ACC112 (cell line): Measurements from ENCODE around the gene ERAL1.

Source experiments
- H2AFZ ChIP-seq: fragments of 200-600 bp; sonication (generic); one replicate; pipeline ENCODE4 v1.6.0; 2017; ENCODE audit warnings: antibody characterized with exemption, low read length; ENCODE audit not compliant: unreplicated experiment
- H3K27ac ChIP-seq: fragments of 200-600 bp; sonication (generic); 2 replicates; pipeline ENCODE4 v1.5.1; 2014; ENCODE audit warnings: low read depth, mild to moderate bottlenecking, antibody characterized with exemption, low read length, moderate library complexity
- H3K27me3 ChIP-seq: fragments of 200-600 bp; sonication (generic); 2 replicates; pipeline ENCODE4 v1.6.1; 2014; ENCODE audit warnings: mild to moderate bottlenecking, antibody characterized with exemption, low read length, moderate library complexity, mixed read lengths; ENCODE audit not compliant: insufficient read depth
- H3K36me3 ChIP-seq: fragments of 200-600 bp; sonication (generic); 2 replicates; pipeline ENCODE4 v1.6.1; 2016; ENCODE audit warnings: mild to moderate bottlenecking, antibody characterized with exemption, low read length, moderate library complexity, mixed read lengths; ENCODE audit not compliant: insufficient read depth
- H3K4me1 ChIP-seq: fragments of 200-600 bp; sonication (generic); one replicate; pipeline ENCODE4 v1.6.1; 2016; ENCODE audit warnings: low read length, mixed read lengths; ENCODE audit not compliant: insufficient read depth, unreplicated experiment, control insufficient read depth
- H3K4me3 ChIP-seq: fragments of 200-600 bp; sonication (generic); 2 replicates; pipeline ENCODE4 v1.5.1; 2014; ENCODE audit warnings: mild to moderate bottlenecking, low read depth, low read length
- H3K79me2 ChIP-seq: fragments of 200-600 bp; sonication (generic); one replicate; pipeline ENCODE4 v1.6.0; 2016; ENCODE audit warnings: low read length; ENCODE audit not compliant: control insufficient read depth, unreplicated experiment, insufficient read depth

ERAL1 gene

DNA sequence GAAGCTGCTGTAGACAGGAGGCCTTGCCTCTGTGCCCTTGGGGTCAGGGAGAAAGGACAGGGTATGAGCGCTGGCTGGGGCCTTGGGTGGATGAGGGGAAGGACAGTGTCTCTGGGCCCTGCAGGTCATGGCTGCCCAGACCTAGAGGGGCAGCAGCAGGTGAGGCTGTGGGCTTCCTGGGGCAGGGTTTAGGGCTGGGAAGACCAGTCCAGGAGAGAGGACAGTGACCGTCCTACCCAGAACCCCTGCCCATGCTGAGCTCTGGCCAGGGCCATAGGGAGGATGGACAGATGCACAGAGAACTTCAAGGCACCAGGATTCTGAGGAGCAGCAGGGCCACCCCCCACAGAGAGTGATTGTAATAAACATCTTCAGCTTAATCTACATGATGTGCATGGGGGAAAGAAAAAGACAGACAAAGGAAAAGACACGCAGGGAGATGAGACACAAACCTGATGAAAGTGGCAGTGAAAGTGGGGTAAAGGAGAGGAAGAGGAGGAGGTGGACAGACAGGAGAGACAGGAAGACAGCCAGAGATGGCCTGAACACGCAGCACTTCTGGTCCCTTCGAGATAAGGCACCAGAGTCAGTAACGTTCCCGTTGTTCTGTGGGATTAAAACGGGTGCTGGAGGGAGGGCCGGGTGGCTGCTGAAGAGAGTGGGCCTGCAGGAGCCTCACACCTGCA is 25.2 kb downstream of the ERAL1 start:
- Histone ChIP-seq H3K27ac (no peak overlapping the region), H3K4me1 (peaks cover 4% of the 10 kb centered on the region), H3K79me2 (no peaks in the 10 kb centered on the region), H3K27me3 (no peaks in the 10 kb centered on the region), H2AFZ (no peak overlapping the region), H3K36me3 (no peaks in the 10 kb centered on the region), H3K4me3 (no peak overlapping the region)

DNA sequence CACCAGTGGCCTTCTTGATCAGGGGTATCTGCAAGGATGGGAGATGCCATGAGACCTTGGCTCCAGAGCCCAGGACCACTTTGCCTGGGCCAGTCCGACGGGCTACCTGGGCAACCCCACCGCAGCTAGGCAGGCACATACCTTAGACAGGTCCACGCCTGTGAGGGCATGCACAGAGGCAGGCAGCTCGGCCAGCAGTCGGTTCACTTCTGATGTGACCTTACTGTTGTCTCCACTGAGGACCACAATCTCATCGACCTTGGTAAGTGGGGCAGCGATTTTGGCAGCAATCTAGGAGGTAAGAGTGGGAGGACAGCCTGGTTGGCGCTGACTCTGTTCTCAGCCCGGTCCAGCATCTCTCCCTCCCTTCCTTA is 25.7 kb downstream of the ERAL1 start:
- Histone ChIP-seq H3K36me3 (no peaks in the 10 kb centered on the region), H3K4me3 (no peak overlapping the region), H3K27me3 (no peaks in the 10 kb centered on the region), H2AFZ (no peak overlapping the region), H3K27ac (no peak overlapping the region), H3K79me2 (no peaks in the 10 kb centered on the region), H3K4me1 (peaks cover 4% of the 10 kb centered on the region)

DNA sequence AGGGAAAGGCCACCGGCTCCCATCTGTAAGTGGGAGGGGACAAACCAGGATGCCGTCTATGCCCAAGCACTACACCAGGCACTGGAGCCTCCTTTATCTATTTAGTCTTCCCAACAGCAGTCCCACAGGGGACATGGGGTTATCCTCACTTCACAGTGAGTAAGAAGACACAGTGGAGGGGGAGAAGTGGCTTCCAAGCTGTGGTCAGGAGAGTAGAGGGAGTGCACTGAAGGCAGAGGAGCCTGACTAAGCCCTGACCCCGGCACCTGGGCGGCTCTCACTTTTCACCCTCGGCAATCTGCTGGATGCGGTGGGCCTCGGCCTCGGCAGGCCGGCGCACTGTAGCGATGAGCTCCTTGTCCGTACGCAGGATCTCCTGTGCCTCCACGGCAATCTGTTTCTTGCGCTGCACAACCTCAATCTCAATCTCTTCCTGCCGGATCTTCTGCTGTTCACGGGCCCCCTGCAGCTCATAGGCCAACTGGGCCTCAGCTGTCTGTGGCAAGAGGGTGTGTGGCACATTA is 26.8 kb downstream of the ERAL1 start:
- H3K4me1 ChIP-seq: peaks cover 4% of the 10 kb centered on the region
- no peak overlapping the region for H3K4me3 ChIP-seq
- no peak overlapping the region for H2AFZ ChIP-seq
- no peaks in the 10 kb centered on the region for H3K36me3 ChIP-seq
- H3K27ac ChIP-seq: no peak overlapping the region
- H3K27me3 ChIP-seq: no peaks in the 10 kb centered on the region
- no peaks in the 10 kb centered on the region for H3K79me2 ChIP-seq

DNA sequence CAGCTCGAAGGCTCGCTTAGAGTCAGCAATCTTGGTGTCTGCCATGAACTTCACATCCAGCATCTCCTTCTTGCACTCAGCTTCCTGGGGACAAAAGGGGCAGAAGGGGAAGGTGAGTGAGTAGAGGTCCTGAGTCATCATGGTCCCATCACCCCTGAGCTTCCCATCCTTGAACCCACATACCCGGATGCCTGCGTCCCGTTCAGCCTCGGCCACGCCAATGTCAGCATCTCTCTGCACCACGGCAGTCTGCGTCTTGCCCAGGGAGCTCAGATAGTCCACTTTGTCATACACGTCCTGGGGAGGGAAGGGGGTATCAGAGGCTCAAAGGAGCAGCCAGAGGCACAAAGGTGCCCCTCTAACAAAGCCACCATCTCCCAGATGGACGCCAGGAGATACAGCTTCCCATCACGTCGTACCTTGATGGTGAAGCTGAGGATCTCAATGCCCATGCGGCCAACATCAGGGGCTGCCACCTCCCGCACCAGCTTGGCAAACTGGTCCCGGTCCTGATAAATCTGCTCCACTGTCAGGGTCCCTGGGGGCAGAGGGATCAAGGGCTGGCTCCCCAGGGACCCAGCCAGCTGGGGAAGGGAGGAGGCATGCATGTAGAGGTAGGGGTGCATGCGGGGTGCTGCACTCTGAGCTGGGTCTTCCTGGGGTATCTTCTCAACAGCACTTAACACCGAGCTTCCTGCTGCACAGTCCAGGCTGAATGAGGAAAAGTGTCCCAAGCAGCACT is 27.5 kb downstream of the ERAL1 start:
- no peaks in the 10 kb centered on the region for H3K27me3 ChIP-seq
- H2AFZ ChIP-seq: no peak overlapping the region
- no peaks in the 10 kb centered on the region for H3K36me3 ChIP-seq
- H3K4me1 ChIP-seq: peaks cover 4% of the 10 kb centered on the region
- no peaks in the 10 kb centered on the region for H3K79me2 ChIP-seq
- no peak overlapping the region for H3K27ac ChIP-seq
- no peak overlapping the region for H3K4me3 ChIP-seq

DNA sequence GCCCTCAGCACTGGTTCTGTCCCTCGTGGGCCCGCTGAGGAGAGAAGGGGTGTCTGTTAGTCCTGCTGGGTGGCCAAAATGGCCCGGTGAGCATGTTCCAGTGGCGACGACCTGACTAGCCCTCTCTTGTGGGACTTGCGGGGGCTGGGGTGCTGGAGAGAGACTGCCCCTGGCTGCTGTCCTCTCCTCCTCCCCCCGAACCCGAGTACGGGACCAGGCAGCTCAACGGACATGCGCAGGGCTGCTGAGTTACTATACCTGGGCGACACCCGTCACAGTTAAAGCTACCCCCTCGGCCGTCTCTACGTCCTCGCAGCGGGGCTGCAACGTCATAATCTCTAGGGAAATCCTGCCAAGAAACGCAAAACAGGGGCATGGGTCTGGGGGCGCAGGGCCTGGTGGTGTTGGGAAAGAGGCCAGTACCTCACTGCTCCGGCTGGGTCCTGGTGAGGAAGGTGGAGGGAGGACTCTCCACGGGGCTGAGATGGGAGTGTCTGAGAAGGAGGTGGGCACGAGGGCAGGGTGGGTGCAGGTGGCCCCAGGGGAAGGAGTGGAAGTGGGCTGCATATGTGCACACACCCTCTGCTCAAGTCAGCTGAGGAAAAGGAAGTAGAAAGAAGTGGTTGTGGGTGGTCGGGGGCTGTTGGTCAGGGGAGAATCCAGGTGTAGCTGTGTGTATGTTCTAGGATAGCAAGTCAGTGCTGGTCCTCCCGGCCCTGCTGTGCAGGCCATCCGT is 29.3 kb downstream of the ERAL1 start:
- Histone ChIP-seq H2AFZ (no peak overlapping the region), H3K27ac (no peak overlapping the region), H3K79me2 (no peaks in the 10 kb centered on the region), H3K4me3 (no peak overlapping the region), H3K36me3 (no peaks in the 10 kb centered on the region), H3K4me1 (no peaks in the 10 kb centered on the region), H3K27me3 (no peaks in the 10 kb centered on the region)

DNA sequence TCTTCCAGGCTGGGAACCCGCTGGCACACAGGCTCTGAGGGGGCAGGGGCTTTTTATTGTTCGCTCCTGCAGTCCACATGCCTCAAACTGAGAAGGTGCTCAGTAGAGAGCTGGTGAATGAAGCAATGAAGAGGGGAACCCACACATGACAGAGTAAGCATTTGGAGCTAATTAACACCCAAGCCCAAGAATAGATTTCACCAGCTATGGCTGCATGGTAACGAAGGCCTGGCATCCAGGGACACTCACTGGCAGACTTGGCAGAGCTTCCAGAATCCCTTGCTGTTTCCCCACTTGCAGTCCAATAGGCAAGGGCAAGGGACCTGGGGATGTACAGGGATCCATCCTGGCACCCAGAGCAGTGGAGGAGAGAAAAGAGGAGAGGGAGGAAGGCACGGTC is 30.5 kb downstream of the ERAL1 start:
- Histone ChIP-seq H3K4me3 (no peak overlapping the region), H2AFZ (no peak overlapping the region), H3K27ac (no peak overlapping the region), H3K79me2 (no peaks in the 10 kb centered on the region), H3K4me1 (no peaks in the 10 kb centered on the region), H3K36me3 (no peaks in the 10 kb centered on the region), H3K27me3 (no peaks in the 10 kb centered on the region)

DNA sequence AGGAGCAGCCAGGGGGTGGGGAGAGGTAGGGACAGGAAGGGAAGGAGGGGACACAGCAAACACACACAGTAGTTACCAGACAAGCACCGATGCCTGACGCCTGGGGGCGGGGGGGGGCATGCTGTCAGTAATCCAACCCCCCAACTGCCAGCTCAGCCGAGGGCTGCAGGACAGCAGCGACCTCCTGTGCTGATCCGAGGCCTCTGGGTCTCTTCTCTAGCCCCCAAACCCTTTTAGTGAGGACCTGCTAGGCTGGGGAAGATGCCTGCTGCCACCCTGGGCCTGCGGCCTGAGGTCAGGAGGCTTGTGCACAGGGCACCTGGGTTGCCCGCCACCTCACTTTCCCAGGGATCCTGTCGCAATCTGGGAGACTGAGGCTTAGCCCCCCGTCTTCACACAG is 31.1 kb downstream of the ERAL1 start:
- H3K27ac ChIP-seq: no peak overlapping the region
- H3K27me3 ChIP-seq: no peaks in the 10 kb centered on the region
- no peaks in the 10 kb centered on the region for H3K36me3 ChIP-seq
- no peaks in the 10 kb centered on the region for H3K79me2 ChIP-seq
- no peaks in the 10 kb centered on the region for H3K4me1 ChIP-seq
- no peak overlapping the region for H3K4me3 ChIP-seq
- no peak overlapping the region for H2AFZ ChIP-seq

DNA sequence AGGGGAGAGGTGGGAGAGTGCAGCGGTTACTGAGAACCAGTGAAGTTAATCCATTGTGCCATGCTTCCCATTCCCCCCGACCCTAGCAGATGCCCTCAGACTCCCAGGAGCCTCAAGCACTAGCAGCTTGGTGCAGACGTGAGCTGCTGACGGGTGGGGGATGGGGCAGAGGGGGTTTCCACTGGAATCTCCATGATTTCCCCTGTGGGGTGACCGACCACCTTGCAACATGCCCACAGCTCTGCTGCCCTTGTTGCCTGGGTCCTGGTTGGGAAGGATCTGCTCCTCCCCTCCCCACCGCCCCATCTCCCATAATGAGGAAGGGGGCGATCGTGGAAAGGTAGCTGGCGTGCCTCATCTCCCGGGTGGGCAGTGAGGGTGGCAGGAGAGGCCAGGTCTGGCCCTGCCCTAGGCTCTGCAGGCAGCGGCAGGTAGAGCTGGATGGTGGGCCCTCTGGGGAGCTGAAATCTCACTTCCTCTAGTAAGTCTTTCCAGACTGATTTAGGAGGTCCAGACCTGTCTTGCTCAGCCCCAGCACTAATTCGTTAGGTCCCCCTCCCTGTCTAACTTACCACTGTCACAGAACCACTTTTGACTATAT is 33.2 kb downstream of the ERAL1 start:
- Histone ChIP-seq H3K4me1 (peaks cover 10% of the 10 kb centered on the region), H3K36me3 (no peaks in the 10 kb centered on the region), H2AFZ (no peak overlapping the region), H3K27me3 (no peaks in the 10 kb centered on the region), H3K27ac (no peak overlapping the region), H3K4me3 (no peak overlapping the region), H3K79me2 (peaks cover 5% of the 10 kb centered on the region)

DNA sequence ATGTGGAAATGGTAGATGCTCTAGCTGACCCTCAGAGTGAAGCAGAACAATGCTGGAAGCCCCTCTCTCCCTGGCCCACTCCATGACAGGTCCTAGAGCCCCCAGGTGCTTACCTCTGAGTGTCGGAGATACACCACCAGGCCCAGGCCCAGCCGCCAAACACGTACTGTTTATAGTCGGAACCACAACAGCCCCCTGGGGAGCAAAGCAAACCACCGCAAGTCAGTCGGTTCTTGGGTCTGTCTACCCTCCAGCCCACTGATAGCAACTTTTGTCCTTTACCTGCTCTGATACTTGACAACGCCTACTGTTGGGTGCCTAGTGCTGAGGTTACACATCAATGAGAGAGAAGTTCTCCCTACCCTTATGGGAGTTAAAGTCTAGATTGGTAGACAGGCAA is 34.0 kb downstream of the ERAL1 start:
- Histone ChIP-seq H3K27ac (no peak overlapping the region), H3K4me3 (no peak overlapping the region)

DNA sequence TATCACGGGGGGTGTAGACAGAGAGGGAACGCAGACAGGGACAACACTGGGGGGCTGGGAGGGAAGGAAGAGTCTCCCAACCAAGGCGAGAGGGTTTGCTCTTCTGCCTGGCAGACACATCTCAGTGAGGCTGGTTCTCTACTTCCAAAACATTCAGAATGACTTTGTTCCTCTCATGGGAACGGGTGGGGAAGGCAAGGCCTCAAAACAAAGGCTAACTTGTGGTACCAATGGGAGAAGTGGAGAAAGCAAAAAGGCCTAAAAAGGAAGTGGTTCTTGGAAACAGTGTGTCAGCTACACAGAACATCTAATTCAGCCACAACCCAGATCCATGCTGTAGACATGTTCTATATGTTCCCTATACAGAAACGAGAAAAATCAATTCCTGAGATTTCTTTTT is 35.2 kb downstream of the ERAL1 start:
- H2AFZ ChIP-seq: no peak overlapping the region
- H3K27me3 ChIP-seq: no peaks in the 10 kb centered on the region
- H3K4me3 ChIP-seq: no peak overlapping the region
- peaks cover 18% of the 10 kb centered on the region for H3K4me1 ChIP-seq
- no peak overlapping the region for H3K27ac ChIP-seq
- H3K79me2 ChIP-seq: peaks cover 5% of the 10 kb centered on the region
- H3K36me3 ChIP-seq: no peaks in the 10 kb centered on the region

More for the DNA sequence above, 34.0 kb downstream of the ERAL1 start:
- peaks cover 16% of the 10 kb centered on the region for H3K4me1 ChIP-seq
- H3K36me3 ChIP-seq: no peaks in the 10 kb centered on the region
- H3K79me2 ChIP-seq: peaks cover 5% of the 10 kb centered on the region
- H2AFZ ChIP-seq: no peak overlapping the region
- no peaks in the 10 kb centered on the region for H3K27me3 ChIP-seq
